Glutamatergic neuron (in vitro differentiated cells): Measurements from ENCODE around the gene STBD1. TPM values are rescaled to one million over a fixed set of nuclear protein-coding genes. Genes with fewer than 3 reads are reported as not detected.
A peak's percentile ranks its signal among the peaks of the same experiment; 100 is the strongest.

ENCODE experiments used
- DNase-seq: peaks from one replicate; pipeline ENCODE4 v3.0.0; 2022
- H3K27ac Mint-ChIP-seq: one replicate; pipeline ENCODE4 v1.8.0; 2020; ENCODE audit warnings: mild to moderate bottlenecking, mixed read lengths, inconsistent platforms; ENCODE audit not compliant: unreplicated experiment
- H3K27me3 Mint-ChIP-seq: one replicate; pipeline ENCODE4 v1.8.0; 2020; ENCODE audit warnings: mild to moderate bottlenecking, moderate library complexity, mixed read lengths, inconsistent platforms; ENCODE audit not compliant: unreplicated experiment
- H3K36me3 Mint-ChIP-seq: one replicate; pipeline ENCODE4 v1.8.0; 2020; ENCODE audit warnings: mild to moderate bottlenecking, mixed read lengths, inconsistent platforms; ENCODE audit not compliant: unreplicated experiment
- H3K4me1 Mint-ChIP-seq: one replicate; pipeline ENCODE4 v1.8.0; 2020; ENCODE audit warnings: mild to moderate bottlenecking, low read depth, mixed read lengths, inconsistent platforms; ENCODE audit not compliant: unreplicated experiment
- H3K4me3 Mint-ChIP-seq: one replicate; pipeline ENCODE4 v1.8.0; 2020; ENCODE audit warnings: mild to moderate bottlenecking, mixed read lengths, inconsistent platforms; ENCODE audit not compliant: unreplicated experiment
- H3K9me3 Mint-ChIP-seq: one replicate; pipeline ENCODE4 v1.8.0; 2020; ENCODE audit warnings: mild to moderate bottlenecking, moderate library complexity, mixed read lengths, inconsistent platforms; ENCODE audit not compliant: unreplicated experiment
- CTCF ChIP-seq: fragments of 200-600 bp; sonication (generic); IDR thresholded peaks from one replicate; pipeline ENCODE4 v1.5.0; 2021; ENCODE audit not compliant: partially characterized antibody, unreplicated experiment
- total RNA-seq: library from RNA; stranded (reverse); fragmentation: NEBNext Ultra II Directional; extraction: Animal tissue kit (Norgen Biotek cat#: 25700); gene quantifications from one replicate; pipeline ENCODE4 v1.2.1, GENCODE V29; 2021; ENCODE audit not compliant: unreplicated experiment

Gene STBD1
- total RNA-seq, 1 donor from 2014 or later = 15.9 TPM

DNA sequence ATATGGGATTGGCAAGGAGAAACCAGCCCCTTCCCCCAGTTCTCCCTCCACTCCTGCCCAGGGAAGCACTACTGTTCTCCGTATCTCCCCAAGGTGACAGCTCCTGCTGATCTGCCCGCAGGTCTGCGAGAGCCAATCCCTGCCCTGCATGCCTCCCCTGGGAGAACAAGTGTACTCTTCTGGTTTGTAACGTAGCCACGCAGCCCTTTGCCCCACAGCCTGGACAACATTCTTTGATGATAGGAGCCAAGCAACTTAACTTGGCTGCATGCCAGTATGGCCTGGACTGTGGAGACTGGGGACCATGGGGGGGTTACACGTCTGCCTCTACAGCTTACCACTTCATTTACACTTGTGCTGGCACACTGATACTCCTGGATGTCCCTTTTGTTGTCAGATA lies 2.0 kb downstream of the STBD1 start:
- peak; percentile 32 for DNase-seq
- H3K4me3 Mint-ChIP-seq = peak overlapping the region; percentile 92
- H3K27ac Mint-ChIP-seq = peak overlapping the region; percentile 57
- peaks cover 7% of the 10 kb centered on the region for H3K27me3 Mint-ChIP-seq
- peaks cover 41% of the 10 kb centered on the region for H3K4me1 Mint-ChIP-seq
- H3K36me3 Mint-ChIP-seq = peaks cover 5% of the 10 kb centered on the region
- H3K9me3 Mint-ChIP-seq = peaks cover 14% of the 10 kb centered on the region
- no peak for TF ChIP-seq CTCF

GRCh38 chr4:76309939-76310550 lies 3.5 kb downstream of the STBD1 start:
- no peak for TF ChIP-seq CTCF
- Mint-ChIP-seq H3K36me3 (peaks cover 16% of the 10 kb centered on the region), H3K9me3 (peaks cover 12% of the 10 kb centered on the region), H3K4me3 (peak overlapping the region; percentile 92), H3K4me1 (peaks cover 39% of the 10 kb centered on the region), H3K27me3 (peaks cover 4% of the 10 kb centered on the region), H3K27ac (peak overlapping the region; percentile 91)
- DNase-seq = no peak

GRCh38 chr4:76310683-76311082 lies 4.2 kb downstream of the STBD1 start:
- TF ChIP-seq CTCF = no peak
- peaks cover 2% of the 10 kb centered on the region for H3K27me3 Mint-ChIP-seq
- peak overlapping the region; percentile 53 for H3K4me3 Mint-ChIP-seq
- DNase-seq = peak; percentile 63
- peaks cover 11% of the 10 kb centered on the region for H3K36me3 Mint-ChIP-seq
- peaks cover 8% of the 10 kb centered on the region for H3K9me3 Mint-ChIP-seq
- peak overlapping the region; percentile 91 for H3K27ac Mint-ChIP-seq
- peaks cover 34% of the 10 kb centered on the region for H3K4me1 Mint-ChIP-seq

DNA sequence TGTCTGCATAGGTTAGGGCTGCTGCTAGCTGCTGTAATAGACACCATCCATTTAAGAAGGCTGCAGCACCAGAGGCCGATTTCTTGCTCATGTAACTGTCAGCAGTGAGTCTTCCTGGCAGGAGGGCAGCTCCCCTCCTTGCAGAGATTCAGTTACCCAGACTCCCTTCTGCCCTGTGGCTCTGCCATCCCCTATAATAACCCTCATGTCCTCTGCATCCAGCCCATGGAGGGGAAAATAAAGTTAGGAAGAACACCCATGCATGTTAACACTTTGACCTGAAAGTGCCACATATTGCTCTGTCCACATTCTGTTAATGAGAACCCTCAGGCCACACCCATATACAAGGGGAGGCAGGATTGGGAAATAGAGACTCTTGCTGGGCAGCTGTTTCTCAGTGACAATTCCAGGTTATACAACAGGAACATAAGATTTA lies 5.4 kb downstream of the STBD1 start:
- peak; percentile 35 for DNase-seq
- peaks cover 32% of the 10 kb centered on the region for H3K4me1 Mint-ChIP-seq

More for the DNA sequence above, 5.4 kb downstream of the STBD1 start:
- H3K9me3 Mint-ChIP-seq = peaks cover 8% of the 10 kb centered on the region
- H3K27me3 Mint-ChIP-seq = peaks cover 2% of the 10 kb centered on the region
- no peak for TF ChIP-seq CTCF
- H3K36me3 Mint-ChIP-seq = peaks cover 19% of the 10 kb centered on the region
- H3K27ac Mint-ChIP-seq = peak overlapping the region; percentile 94
- H3K4me3 Mint-ChIP-seq = peak overlapping the region; percentile 67
